OCI-LY7 (cell line): Measurements from ENCODE around the gene AARS2. TPM values are rescaled to one million over a fixed set of nuclear protein-coding genes. Genes with fewer than 3 reads are reported as not detected.

Source experiments
- BruUV-seq: library from RNA; stranded (reverse); fragments of 400-500 nt; replicated peaks from 2 replicates; lab custom pipeline; 2021; lab: Mats Ljungman, UMichigan
- CTCF ChIA-PET: fragments of 300-600 bp; sonication (Branson Sonifier 250); formaldehyde crosslinking; loops from one replicate; lab custom pipeline; 2022; ENCODE audit warnings: antibody characterized with exemption; ENCODE audit not compliant: unreplicated experiment; lab: Charles Lee
- POLR2A ChIA-PET: fragments of 300-600 bp; sonication (Branson Sonifier 250); formaldehyde crosslinking; loops from one replicate; lab custom pipeline; 2022; ENCODE audit warnings: antibody characterized with exemption; lab: Charles Lee
- DNase-seq: peaks from one replicate; pipeline ENCODE4 v3.0.0-alpha.2; 2015; ENCODE audit warnings: low spot score
- H2AFZ ChIP-seq: fragments of 200-600 bp; sonication (generic), shearing (Covaris generic); 2 replicates; pipeline ENCODE4 v1.6.1; 2014; ENCODE audit warnings: mild to moderate bottlenecking, antibody characterized with exemption, low read length, moderate library complexity
- H3K27ac ChIP-seq: fragments of 200-600 bp; sonication (generic); 2 replicates; pipeline ENCODE4 v1.5.1; 2014; ENCODE audit warnings: mixed run types, low read depth, mild to moderate bottlenecking, moderate library complexity, low read length, inconsistent platforms; ENCODE audit not compliant: poor library complexity, severe bottlenecking
- H3K36me3 ChIP-seq: fragments of 200-600 bp; sonication (generic); 2 replicates; pipeline ENCODE4 v1.6.1; 2014; ENCODE audit warnings: mild to moderate bottlenecking, antibody characterized with exemption, low read length, moderate library complexity, mixed read lengths; ENCODE audit not compliant: insufficient read depth
- H3K4me1 ChIP-seq: fragments of 200-600 bp; sonication (generic); 2 replicates; pipeline ENCODE4 v1.5.1; 2014; ENCODE audit warnings: mild to moderate bottlenecking, low read length; ENCODE audit not compliant: insufficient read depth, poor library complexity, severe bottlenecking
- H3K4me2 ChIP-seq: fragments of 200-600 bp; sonication (generic); 2 replicates; pipeline ENCODE4 v1.6.1; 2014; ENCODE audit warnings: mild to moderate bottlenecking, low read length
- H3K4me3 ChIP-seq: fragments of 200-600 bp; sonication (generic); 2 replicates; pipeline ENCODE4 v1.5.1; 2014; ENCODE audit warnings: mild to moderate bottlenecking, low read depth, low read length; ENCODE audit not compliant: poor library complexity, severe bottlenecking
- H3K79me2 ChIP-seq: fragments of 200-600 bp; sonication (generic); 2 replicates; pipeline ENCODE4 v1.6.1; 2016; ENCODE audit warnings: low read depth, mild to moderate bottlenecking, low read length, moderate library complexity, mixed read lengths; ENCODE audit not compliant: insufficient read depth
- H3K9me2 ChIP-seq: fragments of 200-600 bp; sonication (generic); 2 replicates; pipeline ENCODE4 v1.6.1; 2016; ENCODE audit warnings: mild to moderate bottlenecking, low read length, mixed read lengths; ENCODE audit not compliant: insufficient read depth
- H3K9me3 ChIP-seq: fragments of 200-600 bp; sonication (generic); 2 replicates; pipeline ENCODE4 v1.6.1; 2014; ENCODE audit warnings: mild to moderate bottlenecking, mixed run types, low read length, mixed read lengths
- H4K20me1 ChIP-seq: fragments of 200-600 bp; sonication (generic); 2 replicates; pipeline ENCODE4 v1.6.1; 2014; ENCODE audit warnings: mild to moderate bottlenecking, antibody characterized with exemption, low read length, moderate library complexity, mixed read lengths; ENCODE audit not compliant: insufficient read depth
- CTCF ChIP-seq: fragments of 200-600 bp; sonication (generic); conservative IDR thresholded peaks from 2 replicates; pipeline ENCODE4 v1.5.1; 2014; ENCODE audit warnings: mild to moderate bottlenecking, antibody characterized with exemption, low read length, moderate library complexity, mixed read lengths
- EZH2phosphoT487 ChIP-seq: fragments of 200-600 bp; sonication (generic); IDR thresholded peaks from 2 replicates; pipeline ENCODE4 v1.6.1; 2018; ENCODE audit warnings: low read depth, borderline replicate concordance, mild to moderate bottlenecking, mixed run types, antibody characterized with exemption, low read length, moderate library complexity, mixed read lengths
- intact Hi-C: fragments of 100-400 bp; cut with micrococcal nuclease; formaldehyde crosslinking; loops from one replicate; pipeline ENCODE4 v1.10.0; 2022; ENCODE audit not compliant: unreplicated experiment
- total RNA-seq, 2 experiments: library from RNA; depleted of rRNA in 1 of 2; stranded (reverse); fragments of >200 nt in 1 of 2; shearing (Covaris generic) in 1 of 2; gene quantifications; 2 replicates each; pipeline ENCODE4 v1.2.3, GENCODE V29; 2014 to 2022

The AARS2 gene
- total RNA-seq, 2 experiments from 2014 or later = 20.7 to 22.0 TPM

- CTCF ChIA-PET = no interaction called here
- Histone ChIP-seq H3K4me1 (no peaks in the 10 kb centered on the region), H4K20me1 (no peaks in the 10 kb centered on the region), H3K79me2 (no peaks in the 10 kb centered on the region), H3K27ac (no peak overlapping the region), H3K4me2 (no peak overlapping the region), H3K9me3 (no peaks in the 10 kb centered on the region), H3K4me3 (no peak overlapping the region), H3K36me3 (no peaks in the 10 kb centered on the region), H2AFZ (no peak overlapping the region), H3K9me2 (no peaks in the 10 kb centered on the region)
- intact Hi-C loops = no loop called here
- TF ChIP-seq CTCF (no peak), EZH2phosphoT487 (no peak)
- DNase-seq = no peak
- BruUV-seq = no TSS peak
- POLR2A ChIA-PET = no interaction called here
Measured at GRCh38 chr6:44278315-44278714, 34.8 kb downstream of the AARS2 start.

DNA sequence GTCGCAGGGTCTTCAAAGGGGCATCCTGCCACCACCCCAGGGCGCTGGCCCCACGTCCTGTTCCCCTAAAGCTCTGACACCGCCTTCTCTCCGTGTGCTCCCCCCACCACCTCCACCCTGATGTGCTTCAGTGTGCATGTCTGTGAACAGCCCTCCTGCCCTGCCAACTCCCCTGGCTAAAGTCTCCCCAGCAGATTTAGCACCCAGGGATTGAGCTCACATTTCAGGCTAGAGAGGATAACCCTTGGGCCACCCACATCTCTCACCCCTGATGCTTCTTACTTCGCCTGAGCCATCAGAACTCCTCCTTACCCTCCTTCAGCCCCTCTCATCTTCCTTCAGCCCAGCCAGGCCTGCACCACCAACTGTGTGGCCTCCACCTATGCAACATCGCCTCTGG lies 35.4 kb downstream of the AARS2 start:
- no peaks in the 10 kb centered on the region for H3K9me2 ChIP-seq
- no peak for DNase-seq
- TF ChIP-seq CTCF = no peak
- TF ChIP-seq EZH2phosphoT487 = no peak
- H3K79me2 ChIP-seq = no peaks in the 10 kb centered on the region
- no peak overlapping the region for H3K4me2 ChIP-seq
- H3K9me3 ChIP-seq = no peaks in the 10 kb centered on the region
- BruUV-seq = no TSS peak
- ChIA-PET POLR2A (no interaction called here), CTCF (no interaction called here)
- no peak overlapping the region for H3K27ac ChIP-seq
- no peaks in the 10 kb centered on the region for H4K20me1 ChIP-seq
- no peak overlapping the region for H2AFZ ChIP-seq
- H3K4me1 ChIP-seq = no peaks in the 10 kb centered on the region
- intact Hi-C loops = no loop called here
- no peak overlapping the region for H3K4me3 ChIP-seq
- no peaks in the 10 kb centered on the region for H3K36me3 ChIP-seq

GRCh38 chr6:44276667-44277640 lies 36.2 kb downstream of the AARS2 start:
- POLR2A ChIA-PET = no interaction called here
- Histone ChIP-seq H3K79me2 (no peaks in the 10 kb centered on the region), H3K9me2 (no peaks in the 10 kb centered on the region), H3K36me3 (no peaks in the 10 kb centered on the region), H3K4me2 (no peak overlapping the region), H3K4me3 (no peak overlapping the region), H4K20me1 (no peaks in the 10 kb centered on the region), H3K27ac (no peak overlapping the region), H3K9me3 (no peaks in the 10 kb centered on the region), H3K4me1 (no peaks in the 10 kb centered on the region), H2AFZ (no peak overlapping the region)
- DNase-seq = no peak
- TF ChIP-seq EZH2phosphoT487 (no peak), CTCF (no peak)
- CTCF ChIA-PET = no interaction called here
- BruUV-seq = no TSS peak
- intact Hi-C loops = no loop called here
